GM12878 (cell line): Measurements from ENCODE around the gene RIMBP2. TPM values are rescaled to one million over a fixed set of nuclear protein-coding genes. Genes with fewer than 3 reads are reported as not detected.

Experiments used
- ATAC-seq: fragments of 200-7000 bp; cut with Tn5 transposase; 3 replicates; pipeline ENCODE4 v1.9.1; 2020; ENCODE audit warnings: mild to moderate bottlenecking, moderate library complexity
- BruUV-seq: library from RNA; stranded (reverse); fragments of 400-500 nt; replicated peaks from 2 replicates; lab custom pipeline; 2021; lab: Mats Ljungman, UMichigan
- CTCF ChIA-PET: fragments of 300-600 bp; sonication (Branson Sonifier 250); formaldehyde crosslinking; extraction: SDS; loops from one replicate; lab custom pipeline; 2021; ENCODE audit warnings: inconsistent platforms; lab: Yijun Ruan, JAX
- POLR2A ChIA-PET: fragments of 350-600 bp; formaldehyde crosslinking; extraction: SDS; loops from one replicate; lab custom pipeline; 2021; ENCODE audit warnings: inconsistent platforms; lab: Charles Lee
- RAD21 ChIA-PET: fragments of 300-600 bp; sonication (Branson Sonifier 250); formaldehyde crosslinking; loops from one replicate; lab custom pipeline; 2023; ENCODE audit warnings: antibody characterized with exemption; ENCODE audit not compliant: unreplicated experiment; lab: Charles Lee
- SMC1A ChIA-PET: fragments of 300-600 bp; sonication (Branson Sonifier 250); formaldehyde crosslinking; loops from one replicate; lab custom pipeline; 2023; ENCODE audit not compliant: unreplicated experiment, uncharacterized antibody; lab: Charles Lee
- DNase-seq: peaks from one replicate; pipeline ENCODE4 v3.0.0-alpha.2; 2011; ENCODE audit warnings: low read depth, low spot score
- FAIRE-seq: peaks from 3 replicates; lab custom pipeline; 2011; peaks lifted over from hg19 to GRCh38; lab: Jason Lieb, UNC
- H2AFZ ChIP-seq: 2 replicates; pipeline ENCODE4 v1.6.0; 2011; ENCODE audit warnings: low read depth, low read length, control low read depth; ENCODE audit not compliant: control insufficient read depth
- H3K27ac ChIP-seq: 2 replicates; pipeline ENCODE4 v1.5.1; 2011; ENCODE audit warnings: control low read depth; ENCODE audit not compliant: control insufficient read depth, insufficient read depth
- H3K27me3 ChIP-seq, 2 experiments: replicated peaks in 1 of 2; 2 replicates each; pipeline versions ENCODE4 v1.6.0 to v1.6.1; 2011; ENCODE audit warnings: low read length in 1 of 2; ENCODE audit not compliant: control insufficient read depth in 2 of 2, insufficient read depth in 2 of 2
- H3K36me3 ChIP-seq, 2 experiments: 2 replicates each; pipeline ENCODE4 v1.5.1; 2011; ENCODE audit warnings: low read length in 1 of 2; ENCODE audit not compliant: control insufficient read depth in 2 of 2, insufficient read depth in 2 of 2
- H3K4me1 ChIP-seq: 2 replicates; pipeline ENCODE4 v1.6.1; 2011; ENCODE audit warnings: mild to moderate bottlenecking, low read length, moderate library complexity, mixed read lengths; ENCODE audit not compliant: control insufficient read depth, insufficient read depth
- H3K4me2 ChIP-seq: 2 replicates; pipeline ENCODE4 v1.6.0; 2011; ENCODE audit warnings: control low read depth; ENCODE audit not compliant: control insufficient read depth, insufficient read depth
- H3K4me3 ChIP-seq: fragments of 200-600 bp; sonication (generic); 2 replicates; pipeline ENCODE4 v1.5.1; 2016
- H3K79me2 ChIP-seq: 2 replicates; pipeline ENCODE4 v1.6.0; 2011; ENCODE audit warnings: low read length; ENCODE audit not compliant: control insufficient read depth, insufficient read depth
- H3K9ac ChIP-seq: 2 replicates; pipeline ENCODE4 v1.8.0; 2011; ENCODE audit warnings: low read length, control low read depth, mixed read lengths; ENCODE audit not compliant: control insufficient read depth, insufficient read depth
- H3K9me3 ChIP-seq: replicated peaks from 3 replicates; pipeline ENCODE4 v1.5.1; 2011; ENCODE audit warnings: mild to moderate bottlenecking, low read length; ENCODE audit not compliant: control insufficient read depth, insufficient read depth
- H4K20me1 ChIP-seq: 2 replicates; pipeline ENCODE4 v1.6.0; 2011; ENCODE audit not compliant: control insufficient read depth, insufficient read depth
- CBX3 ChIP-seq: fragments of 200-600 bp; sonication (generic); IDR thresholded peaks from 2 replicates; pipeline ENCODE4 v1.6.1; 2016; ENCODE audit warnings: low read depth, borderline replicate concordance
- CHD1 ChIP-seq: IDR thresholded peaks from 2 replicates; pipeline ENCODE4 v1.6.1; 2012; ENCODE audit warnings: low read depth, low read length, improper control_type of control experiment
- CHD4 ChIP-seq: fragments of 200-600 bp; sonication (generic); IDR thresholded peaks from 2 replicates; pipeline ENCODE4 v1.6.1; 2016; ENCODE audit warnings: mild to moderate bottlenecking
- CUX1 ChIP-seq: IDR thresholded peaks from 2 replicates; pipeline ENCODE4 v1.6.1; 2012; ENCODE audit warnings: improper control_type of control experiment, low read depth, low read length; ENCODE audit not compliant: insufficient replicate concordance
- E2F4 ChIP-seq: IDR thresholded peaks from 2 replicates; pipeline ENCODE4 v1.6.1; 2012; ENCODE audit warnings: low read depth, low read length, improper control_type of control experiment
- EGR1 ChIP-seq, 2 experiments: IDR thresholded peaks; 1 replicate in 1 of 2; 2 replicates in 1 of 2; pipeline ENCODE4 v1.6.1; 2011 to 2012; ENCODE audit warnings: low read depth in 2 of 2, low read length in 2 of 2, borderline replicate concordance in 1 of 2, mild to moderate bottlenecking in 1 of 2, moderate library complexity in 1 of 2
- ESRRA ChIP-seq: IDR thresholded peaks from 2 replicates; pipeline ENCODE4 v1.6.1; 2012; ENCODE audit warnings: mild to moderate bottlenecking, low read length, improper control_type of control experiment
- FOS ChIP-seq: IDR thresholded peaks from 3 replicates; pipeline ENCODE4 v1.6.1; 2011; ENCODE audit warnings: borderline replicate concordance; ENCODE audit not compliant: insufficient read length; ENCODE audit errors: extremely low read depth
- HDAC6 ChIP-seq: fragments of 200-600 bp; sonication (generic); IDR thresholded peaks from one replicate; pipeline ENCODE4 v1.8.0; 2017; ENCODE audit warnings: antibody characterized with exemption; ENCODE audit not compliant: unreplicated experiment
- HDGF ChIP-seq: fragments of 450-650 bp; IDR thresholded peaks from 2 replicates; pipeline ENCODE4 v1.6.1; 2016; ENCODE audit warnings: antibody characterized with exemption
- KLF5 ChIP-seq: fragments of 450-650 bp; IDR thresholded peaks from 2 replicates; pipeline ENCODE4 v1.6.1; 2014; ENCODE audit warnings: mild to moderate bottlenecking; ENCODE audit not compliant: partially characterized antibody
- MEF2A ChIP-seq: IDR thresholded peaks from 2 replicates; pipeline ENCODE4 v1.6.1; 2011; ENCODE audit warnings: low read depth, mild to moderate bottlenecking, low read length, moderate library complexity; ENCODE audit not compliant: insufficient read depth
- NFYA ChIP-seq: IDR thresholded peaks from 2 replicates; pipeline ENCODE4 v1.6.1; 2011; ENCODE audit warnings: low read depth, mild to moderate bottlenecking, low read length, improper control_type of control experiment, borderline replicate concordance
- RFX5 ChIP-seq: IDR thresholded peaks from 2 replicates; pipeline ENCODE4 v1.6.1; 2011; ENCODE audit warnings: low read depth, low read length, improper control_type of control experiment
- RUNX3 ChIP-seq: IDR thresholded peaks from 2 replicates; pipeline ENCODE4 v1.6.1; 2012; ENCODE audit warnings: low read length, inconsistent platforms
- SMC3 ChIP-seq: IDR thresholded peaks from 2 replicates; pipeline ENCODE4 v1.6.1; 2011; ENCODE audit warnings: low read length, improper control_type of control experiment, borderline replicate concordance
- TAF1 ChIP-seq: IDR thresholded peaks from 2 replicates; pipeline ENCODE4 v1.6.1; 2011; ENCODE audit warnings: mild to moderate bottlenecking, low read depth, low read length, borderline replicate concordance
- TCF3 ChIP-seq: IDR thresholded peaks from 2 replicates; pipeline ENCODE4 v1.6.1; 2012; ENCODE audit warnings: low read depth, mild to moderate bottlenecking, low read length, borderline replicate concordance; ENCODE audit not compliant: insufficient read depth
- WGBS: methylation state at CpG from one replicate; pipeline ENCODE4 v1.1.6; 2016; ENCODE audit warnings: low lambda C conversion rate; ENCODE audit not compliant: insufficient replicate concordance, insufficient coverage; ENCODE audit errors: missing lambda C conversion rate; 5-methylcytosine and 5-hydroxymethylcytosine counted together
- in situ Hi-C: fragments of 300-500 bp; cut with MboI; formaldehyde crosslinking; loops from 9 replicates; pipeline ENCODE4 v1.14.3; 2018; ENCODE audit warnings: mixed read lengths
- intact Hi-C: fragments of 100-400 bp; cut with micrococcal nuclease; formaldehyde crosslinking; loops from one replicate; pipeline ENCODE4 v1.14.2; 2022; ENCODE audit not compliant: unreplicated experiment
- polyA plus RNA-seq, 11 experiments: library from polyadenylated mRNA; depleted of rRNA in 4 of 11; unstranded in 6 of 11; stranded (reverse) in 5 of 11; fragments of >200 nt; fragmentation: Nextera tagmentation in 4 of 11; fragmentation: Illumina TruSeq in 1 of 11; extraction: Ambion mirVana in 4 of 11; extraction: Trizol in 1 of 11; gene quantifications; 1 replicate in 1 of 11; 2 replicates in 10 of 11; pipeline versions ENCODE4 v1.2.1 to v1.2.3, GENCODE V29; 2011 to 2016; ENCODE audit warnings: inconsistent platforms in 2 of 11, missing spikeins in 2 of 11, low read depth in 1 of 11
- total RNA-seq, 4 experiments: library from RNA; depleted of rRNA in 3 of 4; stranded (reverse); fragments of >200 nt in 3 of 4; fragmentation: Illumina TruSeq in 1 of 4; extraction: Trizol in 1 of 4; gene quantifications; 2 replicates each; pipeline versions ENCODE4 v1.2.1 to v1.2.3, GENCODE V29; 2013 to 2021

The RIMBP2 gene
- total and polyA plus RNA-seq, 10 of the 15 experiments (the other 5 are each of a cell fraction or from before 2014, with no cell fraction given) = 0.04 to 2.9 (median 0.07) TPM; not detected in 1

DNA sequence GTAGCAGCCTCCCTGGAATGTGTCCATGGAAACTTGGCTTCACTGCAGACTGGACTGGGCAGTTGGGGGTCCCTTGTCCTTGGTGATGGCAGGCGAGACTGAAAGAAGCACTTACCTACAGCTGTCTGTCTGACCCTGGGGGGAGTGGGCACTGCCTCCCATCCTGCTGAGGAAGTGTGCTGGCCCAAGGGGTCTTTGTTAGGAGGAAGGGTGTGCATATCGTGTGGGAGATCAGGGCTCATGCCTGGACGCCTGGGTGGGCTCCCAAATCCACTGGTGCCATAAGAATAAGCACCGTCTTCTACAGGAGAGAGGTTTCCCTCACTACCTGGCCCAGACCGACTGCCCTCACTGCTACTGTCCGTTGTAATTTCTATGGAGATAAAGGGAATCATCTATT, 297.0 kb downstream of the RIMBP2 start (continued):
- TF ChIP-seq RFX5 (no peak), HDAC6 (no peak), HDGF (no peak), CHD4 (no peak), CHD1 (no peak), CUX1 (no peak), SMC3 (no peak)

DNA sequence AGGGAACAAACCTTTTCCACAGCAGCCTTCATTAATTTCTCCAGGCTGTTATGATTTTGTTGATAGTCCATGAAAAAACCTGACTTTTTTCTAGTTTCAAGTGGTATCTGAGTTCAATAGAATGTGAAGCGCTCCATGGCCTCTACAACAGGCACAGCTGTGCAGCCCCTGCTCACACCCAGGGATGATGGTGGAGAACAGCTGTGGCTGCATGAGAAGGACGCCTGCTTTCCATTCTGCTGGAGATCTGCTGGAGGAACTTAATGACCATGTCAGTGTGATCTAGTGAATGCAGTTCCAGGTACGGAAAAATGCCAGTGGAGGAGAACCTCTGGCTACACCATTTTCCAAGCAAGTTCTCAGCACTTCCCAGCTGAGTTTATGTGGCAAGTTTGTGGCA, 297.8 kb downstream of the RIMBP2 start:
- SMC1A ChIA-PET = no interaction called here
- CTCF ChIA-PET = no interaction called here
- H3K4me3 ChIP-seq = no peak overlapping the region
- 18% methylated on average over 3 of the region's 3 CpGs for WGBS
- H3K79me2 ChIP-seq = no peaks in the 10 kb centered on the region
- no peak for TF ChIP-seq ESRRA
- TF ChIP-seq TCF3 = no peak
- no peak for TF ChIP-seq TAF1
- TF ChIP-seq RUNX3 = no peak
- no peak for TF ChIP-seq NFYA
- no peak for TF ChIP-seq MEF2A
- TF ChIP-seq FOS = no peak
- no peak for TF ChIP-seq KLF5
- no peak for TF ChIP-seq CBX3
- TF ChIP-seq E2F4 = no peak
- no peak for TF ChIP-seq EGR1 (IDR thresholded peaks at IDR 0.05; ENCODE audit: borderline replicate concordance in 1 of 2, low read depth in 2 of 2, low read length in 2 of 2)
- RAD21 ChIA-PET = no interaction called here
- H3K27ac ChIP-seq = no peak overlapping the region
- no peak overlapping the region for H3K9ac ChIP-seq
- in situ Hi-C loops = no loop called here
- H4K20me1 ChIP-seq = no peaks in the 10 kb centered on the region
- FAIRE-seq (no peak), DNase-seq (no peak), ATAC-seq (no peak)
- POLR2A ChIA-PET = no interaction called here
- no peaks in the 10 kb centered on the region for H3K27me3 ChIP-seq
- H3K4me1 ChIP-seq = no peaks in the 10 kb centered on the region
- H3K36me3 ChIP-seq = no peaks in the 10 kb centered on the region
- no peak overlapping the region for H2AFZ ChIP-seq
- H3K4me2 ChIP-seq = no peak overlapping the region
- intact Hi-C loops = no loop called here
- BruUV-seq = no TSS peak
- H3K9me3 ChIP-seq = no peaks in the 10 kb centered on the region
